Adipose tissue (tissue), 3 donors: ENCODE measurements around the gene ENOX1. TPM values are rescaled to one million over a fixed set of nuclear protein-coding genes. Genes with fewer than 3 reads are reported as not detected.
"Not testable (repeated sequence)": the region's sequence is repeated elsewhere in the genome, so short reads cannot be mapped to it uniquely, and the experiment has no call there.

Experiments
- H3K27ac ChIP-seq: one replicate; pipeline ENCODE4 v1.5.1; 2013; ENCODE audit warnings: low read depth, low read length
- WGBS, 3 donors: extraction: QIAGEN DNeasy Blood & Tissue Kit; methylation state at CpG; one replicate each; pipeline ENCODE4 v1.1.7; 2013; 5-methylcytosine and 5-hydroxymethylcytosine counted together
- polyA plus RNA-seq, 3 donors: library from polyadenylated mRNA; stranded (reverse); fragments of 200-250 nt; gene quantifications; one replicate each; pipeline ENCODE4 v1.2.3, GENCODE V29; 2013
- donor health status: healthy with polysubstance abuse.
- donor health status: Bipolar disorder and iron deficiency.
- donor health status: healthy.

Gene ENOX1
- polyA plus RNA-seq, result 1 to 10 TPM in 2 of 3 donors, under 1 TPM in 1; 0.71 to 2.4 (median 2.4) TPM

- 0 to 1% (median 0%) methylated on average over 75 to 93 of the region's 93 CpGs for WGBS, 3 donors
- peak within 1 kb of the TSS; percentile 29 for H3K27ac ChIP-seq
Measured at GRCh38 chr13:43786766-43787517, at the start of gene ENOX1. TSS of gene ENOX1 (minus strand) at chr13:43786972.

GRCh38 chr13:43835701-43836100, 48.9 kb upstream of the ENOX1 start:
- H3K27ac ChIP-seq, result no peak overlapping the region
- 62 to 94% (median 91%) methylated on average over 2 of the region's 2 CpGs for WGBS, 3 donors

GRCh38 chr13:43831088-43831487, 44.3 kb upstream of the ENOX1 start:
- 50 to 78% (median 50%) methylated on average over 2 of the region's 2 CpGs for WGBS, 3 donors
- H3K27ac ChIP-seq, result no peak overlapping the region

- 44 to 63% (median 45%) methylated on average over 5 of the region's 5 CpGs for WGBS, 3 donors
- H3K27ac ChIP-seq, result no peak overlapping the region
Measured at GRCh38 chr13:43830497-43830881, 43.7 kb upstream of the ENOX1 start.

- 97% methylated on average over 1 of the region's 1 CpG for WGBS, 3 donors
- not testable (repeated sequence) for H3K27ac ChIP-seq
Measured at GRCh38 chr13:43824656-43825055, 37.9 kb upstream of the ENOX1 start.

- no peak overlapping the region for H3K27ac ChIP-seq
- 31 to 44% (median 41%) methylated on average over 1 of the region's 1 CpG for WGBS, 3 donors
Measured at GRCh38 chr13:43822969-43823368, 36.2 kb upstream of the ENOX1 start.

- WGBS, 3 donors, result 77 to 85% (median 83%) methylated on average over 4 of the region's 4 CpGs
- no peak overlapping the region for H3K27ac ChIP-seq
Measured at GRCh38 chr13:43816401-43816889, 29.7 kb upstream of the ENOX1 start.

- WGBS, 3 donors, result 35 to 59% (median 59%) methylated on average over 2 of the region's 2 CpGs
- no peak overlapping the region for H3K27ac ChIP-seq
Measured at GRCh38 chr13:43815204-43815603, 28.4 kb upstream of the ENOX1 start.

- H3K27ac ChIP-seq, result no peak overlapping the region
Measured at GRCh38 chr13:43808676-43809075, 21.9 kb upstream of the ENOX1 start.

- WGBS, 3 donors, result 86 to 93% (median 89%) methylated on average over 6 of the region's 6 CpGs
- H3K27ac ChIP-seq, result no peak overlapping the region
Measured at GRCh38 chr13:43805681-43806128, 18.9 kb upstream of the ENOX1 start.

- H3K27ac ChIP-seq, result no peak overlapping the region
- WGBS, 3 donors, result 48 to 52% (median 51%) methylated on average over 3 of the region's 3 CpGs
Measured at GRCh38 chr13:43805071-43805468, 18.3 kb upstream of the ENOX1 start.

- no peak overlapping the region for H3K27ac ChIP-seq
- 17 to 29% (median 25%) methylated on average over 5 of the region's 5 CpGs for WGBS, 3 donors
Measured at GRCh38 chr13:43804461-43805070, 17.8 kb upstream of the ENOX1 start.

- no peak overlapping the region for H3K27ac ChIP-seq
Measured at GRCh38 chr13:43802511-43802910, 15.7 kb upstream of the ENOX1 start.

GRCh38 chr13:43800828-43801227, 14.1 kb upstream of the ENOX1 start:
- WGBS, 3 donors, result 64 to 96% (median 82%) methylated on average over 3 of the region's 3 CpGs
- no peak overlapping the region for H3K27ac ChIP-seq

- WGBS, 3 donors, result 61 to 90% (median 82%) methylated on average over 4 of the region's 4 CpGs
- no peak overlapping the region for H3K27ac ChIP-seq
Measured at GRCh38 chr13:43799191-43799590, 12.4 kb upstream of the ENOX1 start.

- WGBS, 3 donors, result 66 to 68% (median 67%) methylated on average over 3 of the region's 3 CpGs
- H3K27ac ChIP-seq, result no peak overlapping the region
Measured at GRCh38 chr13:43797869-43798268, 11.1 kb upstream of the ENOX1 start.

- no peak overlapping the region for H3K27ac ChIP-seq
- 89 to 95% (median 93%) methylated on average over 1 of the region's 1 CpG for WGBS, 3 donors
Measured at GRCh38 chr13:43797159-43797558, 10.4 kb upstream of the ENOX1 start.

GRCh38 chr13:43794416-43794815, 7.6 kb upstream of the ENOX1 start:
- no peak overlapping the region for H3K27ac ChIP-seq

GRCh38 chr13:43792076-43792881, 5.5 kb upstream of the ENOX1 start:
- WGBS, 3 donors, result 70 to 83% (median 74%) methylated on average over 3 of the region's 3 CpGs
- H3K27ac ChIP-seq, result no peak overlapping the region
